HepG2 (cell line): Measurements from ENCODE around the gene RHBDF2. TPM values are rescaled to one million over a fixed set of nuclear protein-coding genes. Genes with fewer than 3 reads are reported as not detected.
A peak's percentile ranks its signal among the peaks of the same experiment; 100 is the strongest.

Experiments
- ARNT2 ChIP-seq: sonication (generic); formaldehyde crosslinking; IDR thresholded peaks from 2 replicates; pipeline ENCODE4 v1.8.0; 2022; ENCODE audit warnings: mild to moderate bottlenecking, low read depth, missing genetic modification reagents, moderate library complexity
- FOSL1 ChIP-seq: sonication (generic); formaldehyde crosslinking; IDR thresholded peaks from 2 replicates; pipeline ENCODE4 v1.9.0; 2021; ENCODE audit warnings: missing genetic modification reagents, borderline replicate concordance
- FOXJ3 ChIP-seq: sonication (generic); formaldehyde crosslinking; IDR thresholded peaks from 2 replicates; pipeline ENCODE4 v1.4.0; 2020; ENCODE audit warnings: missing genetic modification reagents, mild to moderate bottlenecking, borderline replicate concordance
- FOXP1 ChIP-seq, 2 experiments: fragments of 450-650 bp in 1 of 2; IDR thresholded peaks; 2 replicates each; pipeline ENCODE4 v1.6.1; 2017 to 2018; ENCODE audit warnings: antibody characterized with exemption in 1 of 2
- GPN1 ChIP-seq: sonication (generic); formaldehyde crosslinking; IDR thresholded peaks from 2 replicates; pipeline ENCODE4 v1.5.1; 2020; ENCODE audit warnings: missing genetic modification reagents, borderline replicate concordance
- NCOA1 ChIP-seq: sonication (generic); formaldehyde crosslinking; IDR thresholded peaks from 2 replicates; pipeline ENCODE4 v1.9.0; 2021; ENCODE audit warnings: missing genetic modification reagents
- ONECUT2 ChIP-seq: sonication (generic); formaldehyde crosslinking; IDR thresholded peaks from 2 replicates; pipeline ENCODE4 v1.4.0; 2020; ENCODE audit warnings: missing genetic modification reagents
- SKI ChIP-seq: fragments of 450-650 bp; IDR thresholded peaks from one replicate; pipeline ENCODE4 v1.6.1; 2018; ENCODE audit warnings: mild to moderate bottlenecking; ENCODE audit not compliant: partially characterized antibody
- SRY ChIP-seq: sonication (generic); formaldehyde crosslinking; IDR thresholded peaks from 2 replicates; pipeline ENCODE4 v1.8.0; 2022; ENCODE audit warnings: mild to moderate bottlenecking, missing genetic modification reagents
- TAF1 ChIP-seq: sonication (generic); formaldehyde crosslinking; IDR thresholded peaks from 2 replicates; pipeline ENCODE4 v1.4.0; 2020; ENCODE audit warnings: missing genetic modification reagents
- TBX2 ChIP-seq: sonication (generic); formaldehyde crosslinking; IDR thresholded peaks from 2 replicates; pipeline ENCODE4 v1.5.0; 2020; ENCODE audit warnings: missing genetic modification reagents, mild to moderate bottlenecking, borderline replicate concordance
- ZNF296 ChIP-seq: sonication (generic); formaldehyde crosslinking; conservative IDR thresholded peaks from 2 replicates; pipeline ENCODE4 v1.5.0; 2020; ENCODE audit warnings: mild to moderate bottlenecking, missing genetic modification reagents
- polyA plus RNA-seq, 8 experiments: library from polyadenylated mRNA; depleted of rRNA in 3 of 8; stranded (reverse) in 7 of 8; unstranded in 1 of 8; fragments of >200 nt; fragmentation: Illumina TruSeq in 4 of 8; extraction: Trizol in 4 of 8; gene quantifications; 2 replicates each; pipeline versions ENCODE4 v1.2.1 to v1.2.3, GENCODE V29; 2011 to 2016; ENCODE audit warnings: low read depth in 4 of 8, missing spikeins in 1 of 8, mixed read lengths in 1 of 8; ENCODE audit not compliant: insufficient read depth in 1 of 8
- total RNA-seq, 5 experiments: library from RNA; depleted of rRNA; stranded (reverse); fragments of >200 nt; fragmentation: Illumina TruSeq; extraction: Trizol; gene quantifications; 2 replicates each; pipeline ENCODE4 v1.2.3, GENCODE V29; 2016; ENCODE audit warnings: low read depth in 1 of 5
- TF ChIP-seq, protein P1 (sequence below): sonication (generic); formaldehyde crosslinking; IDR thresholded peaks from 2 replicates; pipeline ENCODE4 v1.5.1; 2020; ENCODE audit warnings: mild to moderate bottlenecking, missing genetic modification reagents
- TF ChIP-seq, protein P2 (sequence below): sonication (generic); formaldehyde crosslinking; IDR thresholded peaks from 2 replicates; pipeline ENCODE4 v1.9.0; 2022; ENCODE audit warnings: low read depth, missing genetic modification reagents
- TF ChIP-seq, protein P3 (sequence below): IDR thresholded peaks from 2 replicates; pipeline ENCODE4 v1.6.1; 2016; ENCODE audit warnings: low read depth, control low read depth

The RHBDF2 gene
- total and polyA plus RNA-seq, 2 of the 13 experiments (the other 11 are each of a cell fraction or from before 2014, with no cell fraction given) = 7.8 to 24.2 TPM

DNA sequence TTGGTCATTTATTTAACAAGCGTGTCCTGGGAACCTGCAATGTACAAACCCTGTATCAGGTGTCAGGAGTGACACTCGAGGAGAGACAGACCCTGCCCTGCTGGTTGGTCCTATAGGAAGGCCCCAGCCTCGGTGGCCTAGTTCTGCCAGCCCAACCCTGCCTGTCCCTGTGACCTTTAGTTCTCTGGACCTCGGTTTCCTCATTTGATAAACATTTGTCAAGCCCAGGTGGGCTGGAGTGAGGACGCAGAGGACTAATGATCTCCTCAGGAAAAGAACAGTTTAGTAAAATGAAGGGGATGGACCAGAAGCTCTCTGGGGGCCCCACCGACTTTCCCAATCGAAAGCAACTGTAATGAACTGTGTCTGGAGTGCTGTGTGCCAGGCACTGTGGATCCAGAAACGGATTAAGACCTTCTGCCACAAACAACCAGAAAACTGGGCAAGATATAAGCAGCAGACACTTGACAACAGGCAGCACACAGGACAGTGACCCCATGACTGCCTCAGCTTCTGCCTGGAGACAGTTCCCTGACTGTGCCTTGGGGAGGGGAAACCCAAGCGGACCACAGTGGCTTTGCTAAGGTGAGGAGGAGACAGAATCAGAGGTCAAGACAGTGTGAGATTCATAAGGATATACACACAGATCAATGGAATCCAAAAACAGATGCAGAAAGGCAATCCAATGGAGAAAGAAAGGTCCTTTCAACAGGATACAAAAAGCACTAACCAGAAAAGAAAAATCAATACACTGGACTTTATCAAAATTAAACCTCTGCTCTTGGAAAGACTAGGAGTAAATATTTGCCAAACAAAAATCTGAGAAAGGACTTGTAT is 47.4 kb upstream of the RHBDF2 start (continued):
- TF ChIP-seq ZNF296 (CRISPR knock-in tag) (peak; percentile 49; the same call in 1 of the 2 replicates), FOSL1 (CRISPR knock-in tag) (no peak), TAF1 (no peak), FOXJ3 (peak; percentile 53; the same call in 1 of the 2 replicates), SRY (no peak), GPN1 (no peak), TBX2 (CRISPR knock-in tag) (peak; percentile 77; the same call in 1 of the 2 replicates), ONECUT2 (CRISPR knock-in tag) (peak; percentile 85), SKI (no peak), ARNT2 (no peak), NCOA1 (CRISPR knock-in tag) (no peak), FOXP1 (IDR thresholded peaks at IDR 0.05) (no peak), FOXP1 (CRISPR knock-in tag; IDR thresholded peaks at IDR 0.05) (peak; percentile 9; the same call in 1 of the 2 replicates)
- TF ChIP-seq, protein P1, sequence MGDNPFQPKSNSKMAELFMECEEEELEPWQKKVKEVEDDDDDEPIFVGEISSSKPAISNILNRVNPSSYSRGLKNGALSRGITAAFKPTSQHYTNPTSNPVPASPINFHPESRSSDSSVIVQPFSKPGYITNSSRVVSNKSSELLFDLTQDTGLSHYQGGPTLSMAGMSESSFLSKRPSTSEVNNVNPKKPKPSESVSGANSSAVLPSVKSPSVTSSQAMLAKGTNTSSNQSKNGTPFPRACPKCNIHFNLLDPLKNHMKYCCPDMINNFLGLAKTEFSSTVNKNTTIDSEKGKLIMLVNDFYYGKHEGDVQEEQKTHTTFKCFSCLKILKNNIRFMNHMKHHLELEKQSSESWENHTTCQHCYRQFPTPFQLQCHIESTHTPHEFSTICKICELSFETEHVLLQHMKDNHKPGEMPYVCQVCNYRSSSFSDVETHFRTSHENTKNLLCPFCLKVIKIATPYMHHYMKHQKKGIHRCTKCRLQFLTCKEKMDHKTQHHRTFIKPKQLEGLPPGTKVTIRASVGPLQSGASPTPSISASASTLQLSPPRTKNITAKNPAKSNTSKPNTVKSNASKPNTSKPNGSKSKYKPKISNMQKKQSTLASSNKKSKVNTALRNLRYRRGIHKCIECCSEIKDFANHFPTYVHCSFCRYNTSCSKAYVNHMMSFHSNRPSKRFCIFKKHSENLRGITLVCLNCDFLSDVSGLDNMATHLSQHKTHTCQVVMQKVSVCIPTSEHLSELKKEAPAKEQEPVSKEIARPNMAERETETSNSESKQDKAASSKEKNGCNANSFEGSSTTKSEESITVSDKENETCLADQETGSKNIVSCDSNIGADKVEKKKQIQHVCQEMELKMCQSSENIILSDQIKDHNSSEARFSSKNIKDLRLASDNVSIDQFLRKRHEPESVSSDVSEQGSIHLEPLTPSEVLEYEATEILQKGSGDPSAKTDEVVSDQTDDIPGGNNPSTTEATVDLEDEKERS = peak; percentile 81
- TF ChIP-seq, protein P2, sequence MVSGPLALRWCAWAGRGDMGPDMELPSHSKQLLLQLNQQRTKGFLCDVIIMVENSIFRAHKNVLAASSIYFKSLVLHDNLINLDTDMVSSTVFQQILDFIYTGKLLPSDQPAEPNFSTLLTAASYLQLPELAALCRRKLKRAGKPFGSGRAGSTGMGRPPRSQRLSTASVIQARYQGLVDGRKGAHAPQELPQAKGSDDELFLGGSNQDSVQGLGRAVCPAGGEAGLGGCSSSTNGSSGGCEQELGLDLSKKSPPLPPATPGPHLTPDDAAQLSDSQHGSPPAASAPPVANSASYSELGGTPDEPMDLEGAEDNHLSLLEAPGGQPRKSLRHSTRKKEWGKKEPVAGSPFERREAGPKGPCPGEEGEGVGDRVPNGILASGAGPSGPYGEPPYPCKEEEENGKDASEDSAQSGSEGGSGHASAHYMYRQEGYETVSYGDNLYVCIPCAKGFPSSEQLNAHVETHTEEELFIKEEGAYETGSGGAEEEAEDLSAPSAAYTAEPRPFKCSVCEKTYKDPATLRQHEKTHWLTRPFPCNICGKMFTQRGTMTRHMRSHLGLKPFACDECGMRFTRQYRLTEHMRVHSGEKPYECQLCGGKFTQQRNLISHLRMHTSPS (CRISPR knock-in tag) = peak; percentile 40; the same call in 1 of the 2 replicates
- TF ChIP-seq, protein P3, sequence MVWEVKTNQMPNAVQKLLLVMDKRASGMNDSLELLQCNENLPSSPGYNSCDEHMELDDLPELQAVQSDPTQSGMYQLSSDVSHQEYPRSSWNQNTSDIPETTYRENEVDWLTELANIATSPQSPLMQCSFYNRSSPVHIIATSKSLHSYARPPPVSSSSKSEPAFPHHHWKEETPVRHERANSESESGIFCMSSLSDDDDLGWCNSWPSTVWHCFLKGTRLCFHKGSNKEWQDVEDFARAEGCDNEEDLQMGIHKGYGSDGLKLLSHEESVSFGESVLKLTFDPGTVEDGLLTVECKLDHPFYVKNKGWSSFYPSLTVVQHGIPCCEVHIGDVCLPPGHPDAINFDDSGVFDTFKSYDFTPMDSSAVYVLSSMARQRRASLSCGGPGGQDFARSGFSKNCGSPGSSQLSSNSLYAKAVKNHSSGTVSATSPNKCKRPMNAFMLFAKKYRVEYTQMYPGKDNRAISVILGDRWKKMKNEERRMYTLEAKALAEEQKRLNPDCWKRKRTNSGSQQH (CRISPR knock-in tag) = no peak
